GM12891 (cell line): ENCODE data around the gene FNBP1.

ENCODE experiments used
- POLR2A ChIP-seq: IDR thresholded peaks from 2 replicates; pipeline ENCODE4 v1.6.1; 2011; ENCODE audit warnings: low read depth, low read length, control low read depth
- POLR2AphosphoS5 ChIP-seq: IDR thresholded peaks from 2 replicates; pipeline ENCODE4 v1.6.1; 2011; ENCODE audit warnings: low read depth, low read length, control low read depth
- POU2F2 ChIP-seq: IDR thresholded peaks from 2 replicates; pipeline ENCODE4 v1.6.1; 2011; ENCODE audit warnings: low read depth, mild to moderate bottlenecking, control low read depth, low read length, moderate library complexity
- SPI1 ChIP-seq: IDR thresholded peaks from 2 replicates; pipeline ENCODE4 v1.6.1; 2011; ENCODE audit warnings: low read depth, low read length, control low read depth
- TAF1 ChIP-seq: IDR thresholded peaks from 2 replicates; pipeline ENCODE4 v1.6.1; 2011; ENCODE audit warnings: low read depth, low read length, control low read depth

DNA sequence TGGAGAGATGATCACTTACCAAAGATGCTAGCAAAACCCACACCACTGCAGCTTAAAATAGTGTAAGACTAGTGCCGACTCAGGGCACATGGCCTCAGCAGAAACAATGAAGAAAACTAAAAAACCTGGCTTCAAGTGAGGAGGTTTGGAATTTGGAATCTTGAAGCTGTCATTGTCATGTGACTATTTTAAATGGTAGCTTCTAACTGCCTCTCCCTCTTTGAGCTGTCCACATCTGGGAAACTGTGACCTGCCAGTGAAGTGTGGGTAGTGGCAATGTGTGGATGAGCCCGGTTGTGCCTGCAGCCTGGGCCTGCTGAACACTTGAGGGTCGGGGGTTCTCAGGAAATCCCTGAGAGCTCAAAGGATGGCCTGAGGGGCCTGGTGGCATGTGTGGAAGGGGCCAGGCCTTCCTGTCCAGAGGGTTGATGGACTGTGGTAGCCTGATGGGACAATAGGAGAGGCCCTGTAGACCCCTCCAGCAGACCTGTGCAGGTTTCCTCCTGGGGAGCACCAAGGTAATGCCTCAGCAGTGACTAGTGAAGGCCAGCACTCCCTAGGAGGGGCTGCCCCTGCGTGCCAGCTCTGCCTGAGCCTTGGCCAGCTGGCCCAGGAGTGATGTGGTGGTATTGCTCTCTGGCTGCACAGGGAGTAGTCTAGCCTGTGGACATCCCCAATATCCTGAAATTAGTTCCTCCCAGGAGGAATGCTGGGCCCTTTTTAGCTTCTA lies 194.1 kb downstream of the FNBP1 start:
- TF ChIP-seq POLR2AphosphoS5 (no peak), POLR2A (no peak), TAF1 (no peak), SPI1 (no peak), POU2F2 (no peak)
